GM21786 (cell line): Measurements from ENCODE around the gene KCTD2.
"Not testable (repeated sequence)": the region's sequence is repeated elsewhere in the genome, so short reads cannot be mapped to it uniquely, and the experiment has no call there.

Experiments used
- ATAC-seq: cut with Tn5 transposase; IDR thresholded peaks from one replicate; pipeline ENCODE4 v1.9.1; 2021; ENCODE audit not compliant: unreplicated experiment

The KCTD2 gene

DNA sequence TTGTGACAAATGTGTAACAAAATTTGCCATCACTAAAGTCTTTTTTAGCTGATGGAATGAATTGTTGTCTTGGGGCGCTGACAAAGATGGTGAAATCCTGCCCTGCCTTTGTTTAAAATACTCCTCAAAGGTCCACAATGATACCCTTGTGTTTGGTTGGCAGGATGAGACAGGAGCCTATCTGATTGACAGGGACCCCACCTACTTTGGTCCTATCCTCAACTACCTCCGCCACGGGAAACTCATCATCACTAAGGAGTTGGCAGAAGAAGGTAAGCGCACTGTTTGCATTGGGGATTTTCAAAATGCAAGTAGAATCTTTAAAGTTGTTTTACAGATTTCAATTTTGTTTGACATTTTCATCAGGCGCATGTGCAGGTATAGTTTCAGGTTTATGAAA lies 2.0 kb downstream of the KCTD2 start:
- ATAC-seq, result no peak

DNA sequence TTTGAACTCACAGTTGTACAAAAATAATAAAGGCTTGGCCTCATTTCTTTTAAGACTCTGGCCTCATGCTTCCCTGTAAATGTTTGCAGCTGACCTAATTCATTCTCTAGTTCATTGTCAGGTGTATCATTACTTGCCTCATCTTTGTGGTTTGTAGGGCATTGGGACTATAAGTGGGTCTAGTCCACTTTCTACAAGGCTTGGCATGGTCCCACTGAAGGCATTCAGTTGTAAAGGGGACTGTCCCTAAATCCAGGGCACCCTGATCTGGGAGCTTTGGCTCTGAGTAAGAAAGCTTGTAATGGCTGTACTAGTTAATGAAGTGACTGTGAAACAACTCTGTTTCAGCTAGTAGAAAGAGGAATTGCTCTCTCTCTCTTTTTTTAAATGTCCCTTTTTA lies 2.7 kb downstream of the KCTD2 start:
- no peak for ATAC-seq

DNA sequence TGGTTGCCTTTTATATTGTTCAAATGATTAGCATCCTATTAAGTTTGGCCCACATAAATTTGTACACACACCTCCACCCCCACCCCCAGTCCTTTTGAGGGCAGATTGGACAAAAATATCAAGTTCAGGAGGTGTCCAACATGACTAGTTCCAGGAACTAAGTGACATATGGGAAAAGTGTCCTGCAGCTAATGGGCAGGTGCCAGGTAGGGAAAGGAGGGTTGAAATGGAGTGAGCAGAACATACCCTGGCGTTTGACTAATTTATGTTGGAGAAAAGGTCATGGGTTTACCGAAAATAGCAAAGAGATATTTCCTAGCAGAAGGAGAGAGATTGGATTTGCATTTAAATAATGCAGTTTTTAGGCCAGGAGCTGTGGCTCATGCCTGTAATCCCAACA lies 4.9 kb downstream of the KCTD2 start:
- ATAC-seq, result no peak

DNA sequence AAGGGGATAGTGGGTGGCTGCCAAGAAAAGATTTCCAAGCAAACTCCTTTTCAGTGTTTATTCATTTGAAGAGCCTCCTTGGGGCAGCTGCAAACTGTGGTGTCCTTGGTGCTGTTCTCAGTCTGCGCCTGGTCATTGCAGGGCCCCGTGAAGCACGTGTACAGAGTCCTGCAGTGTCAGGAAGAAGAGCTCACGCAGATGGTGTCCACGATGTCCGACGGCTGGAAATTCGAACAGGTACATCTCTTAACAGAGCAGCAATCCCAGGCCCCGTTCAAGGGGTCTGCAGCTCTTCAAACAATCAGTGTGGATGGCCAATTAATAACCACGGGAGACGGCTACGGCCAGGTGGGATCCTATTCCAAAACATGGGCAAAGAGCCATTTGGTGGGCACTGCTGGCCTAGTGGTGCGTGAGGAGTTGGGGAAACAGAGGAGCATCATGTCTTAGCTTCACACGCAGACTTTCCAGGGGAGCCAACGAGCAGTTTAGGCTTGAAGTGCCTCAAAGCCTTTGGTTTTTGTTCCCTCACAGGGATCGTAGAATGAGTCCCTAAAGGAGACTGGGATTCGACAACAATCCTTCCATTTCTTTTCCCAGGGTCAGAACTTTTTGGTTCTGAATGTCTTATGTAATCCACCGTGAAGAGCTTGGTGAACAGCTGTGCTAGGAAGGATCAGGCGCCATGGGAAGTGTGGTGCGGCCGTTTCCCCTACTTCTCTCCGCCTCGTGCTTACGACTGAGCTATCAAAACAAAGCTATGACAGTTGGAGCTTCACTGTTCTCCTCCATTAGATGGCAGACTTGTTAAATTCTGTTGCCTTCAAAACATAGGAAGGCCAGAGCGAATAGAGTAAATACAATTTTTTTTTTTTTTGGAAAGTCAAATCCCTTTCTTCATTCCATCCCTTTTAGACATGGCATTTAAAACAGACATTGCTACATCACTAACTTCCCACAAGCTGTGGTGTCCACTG lies 12.6 kb downstream of the KCTD2 start:
- ATAC-seq, result no peak

DNA sequence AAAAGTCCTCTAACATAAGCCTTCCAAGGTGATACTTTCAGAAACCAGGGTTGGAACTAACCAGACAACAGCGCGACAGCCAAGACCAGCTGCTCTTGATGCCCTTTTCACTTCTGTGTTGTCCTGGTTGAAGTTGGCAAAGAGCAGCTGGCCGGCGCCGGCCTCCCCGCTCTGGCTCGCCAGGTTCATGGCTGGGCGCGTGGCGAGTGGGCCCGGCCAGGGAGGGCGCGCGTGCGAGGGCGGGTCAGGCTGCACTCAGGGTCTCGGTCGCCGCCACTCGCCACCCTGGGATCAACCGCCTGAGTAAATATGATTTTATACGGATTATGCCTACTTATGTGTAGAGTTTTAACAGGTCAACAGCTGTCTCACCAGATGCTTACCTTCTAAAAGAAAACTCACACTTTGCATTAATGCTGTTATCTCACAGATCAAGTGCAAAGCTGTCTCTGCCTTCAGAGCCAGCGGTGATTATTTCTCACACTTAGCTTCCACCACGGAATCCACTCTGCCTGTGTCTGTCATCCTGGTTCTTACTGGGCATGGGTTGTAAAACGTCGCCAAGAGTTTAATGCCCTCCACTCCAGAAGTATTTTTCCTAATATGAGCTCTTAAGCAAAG lies 13.5 kb downstream of the KCTD2 start:
- no peak for ATAC-seq

DNA sequence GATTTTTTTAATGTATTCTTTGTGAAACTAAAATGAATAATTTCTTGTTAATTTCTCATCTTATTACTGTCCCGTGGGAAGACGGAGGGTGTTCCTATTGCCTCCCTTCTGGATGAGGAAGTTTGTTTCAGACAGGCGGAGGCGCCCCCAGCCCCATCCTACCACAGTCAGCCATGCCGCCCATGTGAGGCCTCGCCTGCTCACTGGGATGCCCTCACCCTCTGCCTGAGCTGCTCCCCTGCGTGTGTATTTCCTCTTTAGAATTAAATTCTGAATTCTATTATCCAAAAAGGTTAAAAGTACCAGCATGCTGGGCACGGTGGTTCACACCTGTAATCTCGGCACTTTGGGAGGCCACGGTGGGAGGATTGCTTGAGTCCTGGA lies 14.0 kb downstream of the KCTD2 start:
- no peak for ATAC-seq

DNA sequence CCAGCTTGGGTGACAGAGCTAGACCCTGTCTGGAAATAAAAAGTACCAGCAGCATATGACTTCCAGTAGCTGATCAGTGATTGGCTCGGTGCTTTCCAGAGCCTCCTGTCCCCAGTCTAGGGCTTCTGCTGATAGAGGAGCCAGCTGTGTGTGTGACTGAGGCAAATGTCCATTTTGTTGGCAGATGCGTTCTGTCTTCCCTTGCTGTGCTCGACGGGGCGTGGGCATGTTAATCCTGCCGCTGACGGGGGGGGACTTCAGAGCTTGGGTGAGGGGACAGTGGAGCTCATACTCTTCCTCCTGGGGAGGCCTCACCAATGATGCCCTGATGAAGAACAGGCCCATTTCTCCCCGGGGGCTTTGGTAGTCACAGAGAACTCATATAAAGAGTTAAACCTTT lies 14.6 kb downstream of the KCTD2 start:
- ATAC-seq, result no peak

DNA sequence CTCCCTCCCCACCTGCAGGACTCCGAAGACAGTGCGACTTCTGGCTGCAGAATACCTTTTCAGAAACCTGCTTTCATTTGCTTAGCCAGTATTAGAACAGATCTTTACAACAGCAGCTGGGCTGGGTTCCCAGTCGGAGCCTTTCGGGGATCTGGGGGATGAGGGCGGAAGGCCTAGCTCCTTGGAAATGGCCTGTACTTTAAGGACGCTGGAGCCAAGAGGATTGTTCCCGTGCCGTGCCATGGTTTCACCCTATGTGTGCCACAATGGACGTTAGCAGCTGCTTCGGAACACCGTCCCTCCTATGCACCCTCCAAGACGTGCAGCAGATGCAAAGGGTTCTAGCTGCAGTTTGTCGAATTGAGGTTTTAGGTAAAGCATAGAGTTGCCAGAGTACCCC lies 16.2 kb downstream of the KCTD2 start:
- no peak for ATAC-seq

DNA sequence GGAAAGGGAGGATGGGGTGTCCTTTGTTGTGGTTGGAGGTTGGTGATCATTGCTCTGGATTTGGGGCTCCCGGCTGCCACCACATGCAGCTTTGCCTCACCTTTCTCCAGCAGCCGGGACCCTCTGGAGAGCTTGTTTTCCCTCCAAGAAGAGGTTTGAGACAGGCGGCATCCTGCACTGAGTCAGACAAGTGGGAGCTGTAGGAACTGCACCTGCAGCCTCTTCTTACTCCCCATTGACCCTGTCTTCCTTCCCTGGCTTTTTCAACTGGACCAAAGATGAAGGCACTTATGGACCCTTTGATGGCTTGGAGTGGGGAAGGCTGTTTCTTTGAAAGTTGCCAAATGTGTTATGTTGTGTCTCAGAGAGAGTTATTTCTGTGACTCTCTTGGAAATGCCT lies 16.6 kb downstream of the KCTD2 start:
- ATAC-seq, result no peak

DNA sequence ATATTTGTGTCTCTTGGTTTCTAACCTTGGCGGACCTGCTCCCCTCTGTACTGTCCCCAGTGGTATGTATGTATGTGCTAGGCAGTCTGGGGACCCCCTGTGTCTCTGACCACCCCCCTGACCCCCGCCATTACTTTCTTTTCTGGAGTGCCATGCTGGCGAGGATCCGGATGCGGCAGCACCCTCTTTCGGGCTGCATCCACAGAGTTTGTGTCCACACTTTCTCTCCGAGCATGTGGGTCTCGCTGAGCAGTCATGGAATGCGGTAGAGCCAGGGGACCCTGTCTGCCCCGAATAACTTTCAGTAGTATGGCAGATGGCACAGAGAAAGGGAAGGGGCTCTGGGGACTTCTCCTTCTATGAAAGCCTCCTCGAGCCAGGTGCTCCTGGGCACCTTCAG lies 17.0 kb downstream of the KCTD2 start:
- ATAC-seq, result no peak

DNA sequence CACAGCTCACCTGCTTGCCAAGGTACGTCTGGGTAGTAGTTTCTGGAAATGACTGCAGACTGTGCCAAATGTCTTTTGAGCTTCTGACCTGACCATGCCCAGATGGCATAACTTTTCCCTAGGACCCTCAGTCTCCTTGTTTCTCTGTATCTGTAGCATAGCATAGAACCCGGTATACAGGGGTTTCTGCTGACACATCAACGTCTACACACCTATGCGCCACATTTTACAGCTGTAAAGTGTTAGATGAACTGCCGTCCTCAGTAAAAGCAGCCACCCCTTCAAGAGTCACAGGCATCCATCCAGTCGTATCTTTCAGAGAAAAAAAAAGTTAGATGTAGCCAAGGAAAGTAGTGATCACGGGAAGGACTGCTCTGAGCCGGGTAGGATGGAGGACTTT lies 17.4 kb downstream of the KCTD2 start:
- ATAC-seq, result no peak

DNA sequence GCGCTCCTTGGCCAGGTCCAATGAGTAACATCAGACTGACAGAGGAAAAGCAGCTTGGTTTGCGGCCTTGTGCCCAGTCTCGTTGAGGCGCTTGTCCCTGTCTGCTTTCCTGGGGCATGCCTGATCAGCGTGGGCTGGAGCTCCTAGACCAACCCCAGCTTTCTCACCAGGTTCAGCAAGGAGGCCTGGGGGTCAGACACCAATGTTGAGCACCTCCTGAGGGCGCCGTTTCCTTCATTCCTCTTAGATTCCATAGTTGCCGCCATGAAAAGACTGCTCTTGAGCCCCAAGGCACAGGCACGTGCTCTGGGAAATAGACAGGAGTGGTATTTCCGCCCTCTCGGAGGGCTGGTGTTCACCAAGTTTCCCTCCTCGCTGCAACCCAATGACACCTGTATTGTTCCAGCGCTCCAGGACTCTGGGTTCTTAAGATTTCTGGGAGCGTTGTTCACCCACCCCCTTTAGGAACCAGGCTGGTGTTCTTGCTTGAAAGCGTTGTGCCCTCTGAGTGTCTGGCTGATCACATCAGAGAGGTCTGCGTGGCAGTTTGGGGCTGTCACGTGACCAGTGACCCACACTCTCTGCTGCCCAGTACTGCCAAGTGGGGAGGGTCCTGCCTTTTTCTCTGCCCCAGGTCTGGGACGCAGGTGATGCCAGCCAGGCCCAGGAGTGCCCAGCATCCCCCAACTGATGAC lies 18.0 kb downstream of the KCTD2 start:
- no peak for ATAC-seq

DNA sequence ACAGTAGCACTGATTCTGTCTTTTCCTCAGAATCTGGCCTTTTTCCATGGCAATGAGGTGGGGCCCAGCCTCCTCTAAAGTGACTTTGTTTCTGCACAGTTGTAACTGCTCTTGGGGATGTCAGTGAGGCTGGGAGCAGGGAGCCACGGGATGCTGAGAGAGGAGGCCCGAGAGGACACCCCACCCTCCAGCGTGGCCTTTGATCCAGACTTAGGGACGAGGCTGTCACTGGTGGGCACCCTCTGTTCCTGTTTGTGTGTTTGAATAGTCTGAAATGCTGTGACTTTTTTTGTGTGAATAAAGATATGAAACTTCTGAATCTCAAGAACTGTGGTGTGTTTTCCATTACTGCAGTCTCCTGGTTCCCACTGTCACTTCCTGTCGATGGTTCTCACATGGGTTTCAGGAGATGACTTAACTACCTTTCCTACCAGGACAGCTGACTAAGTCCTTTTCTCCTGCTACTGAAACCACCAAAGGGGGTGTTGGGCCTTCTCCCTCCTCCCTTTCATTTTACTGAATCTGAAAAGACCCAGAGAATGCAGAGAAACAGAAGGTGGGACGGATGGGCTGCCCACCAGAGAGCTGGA lies 18.6 kb downstream of the KCTD2 start:
- ATAC-seq, result no peak

DNA sequence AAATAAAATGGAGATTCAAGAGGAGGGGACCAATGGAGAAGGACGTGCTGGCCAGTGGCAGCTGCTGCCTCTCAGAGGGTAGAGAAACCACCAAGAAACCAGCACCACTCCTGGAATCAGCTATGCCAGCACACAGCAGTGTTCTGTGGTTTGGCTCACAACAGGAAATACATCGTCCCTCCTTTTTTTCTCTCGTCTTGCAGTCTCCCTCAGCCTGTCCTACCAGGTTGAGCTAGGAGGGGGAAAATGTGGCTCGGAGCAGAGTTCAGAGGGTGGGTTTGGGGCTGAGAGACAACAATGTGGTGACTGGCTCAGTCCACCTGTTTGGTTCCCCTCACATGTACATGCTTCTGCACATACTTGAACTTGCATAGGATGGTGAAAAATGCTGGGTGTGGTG lies 20.8 kb downstream of the KCTD2 start:
- ATAC-seq, result no peak

DNA sequence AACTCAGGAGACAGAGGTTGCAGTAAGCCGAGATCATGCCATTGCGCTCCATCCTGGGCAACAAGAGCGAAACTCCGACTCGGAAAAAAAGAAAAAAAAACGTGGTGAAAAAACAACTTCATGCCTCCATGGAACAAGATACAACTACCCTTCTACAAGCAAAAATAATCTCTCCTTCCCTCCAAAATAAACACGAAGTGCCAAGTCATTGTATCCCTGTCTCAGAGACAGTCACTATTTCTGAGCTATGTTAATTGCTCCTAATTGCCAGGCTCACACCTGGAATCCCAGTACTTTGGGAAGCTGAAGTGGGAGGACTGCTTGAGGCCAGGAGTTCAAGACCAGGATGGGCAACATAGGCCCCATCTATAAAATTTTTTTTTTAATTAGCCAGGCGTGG lies 21.7 kb downstream of the KCTD2 start:
- ATAC-seq, result no peak

DNA sequence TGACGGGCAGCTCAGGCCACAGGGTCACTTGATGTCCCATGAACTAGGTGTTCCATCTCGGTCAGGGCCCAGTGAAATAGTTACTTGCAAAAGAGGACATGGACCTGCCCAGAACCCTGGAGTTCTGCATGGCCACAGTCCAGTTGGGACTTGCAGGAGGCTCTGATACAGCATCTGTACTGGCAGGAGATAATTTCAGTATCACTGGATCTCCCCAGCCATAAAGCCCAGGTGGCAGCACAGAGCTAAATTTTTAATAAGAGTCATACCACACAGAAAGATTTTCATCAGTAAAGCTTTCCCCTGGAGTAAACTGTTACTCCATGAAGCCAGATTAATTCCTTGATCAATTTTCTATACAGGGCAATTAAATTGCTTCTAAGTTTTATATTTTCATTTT lies 22.8 kb downstream of the KCTD2 start:
- ATAC-seq, result no peak

DNA sequence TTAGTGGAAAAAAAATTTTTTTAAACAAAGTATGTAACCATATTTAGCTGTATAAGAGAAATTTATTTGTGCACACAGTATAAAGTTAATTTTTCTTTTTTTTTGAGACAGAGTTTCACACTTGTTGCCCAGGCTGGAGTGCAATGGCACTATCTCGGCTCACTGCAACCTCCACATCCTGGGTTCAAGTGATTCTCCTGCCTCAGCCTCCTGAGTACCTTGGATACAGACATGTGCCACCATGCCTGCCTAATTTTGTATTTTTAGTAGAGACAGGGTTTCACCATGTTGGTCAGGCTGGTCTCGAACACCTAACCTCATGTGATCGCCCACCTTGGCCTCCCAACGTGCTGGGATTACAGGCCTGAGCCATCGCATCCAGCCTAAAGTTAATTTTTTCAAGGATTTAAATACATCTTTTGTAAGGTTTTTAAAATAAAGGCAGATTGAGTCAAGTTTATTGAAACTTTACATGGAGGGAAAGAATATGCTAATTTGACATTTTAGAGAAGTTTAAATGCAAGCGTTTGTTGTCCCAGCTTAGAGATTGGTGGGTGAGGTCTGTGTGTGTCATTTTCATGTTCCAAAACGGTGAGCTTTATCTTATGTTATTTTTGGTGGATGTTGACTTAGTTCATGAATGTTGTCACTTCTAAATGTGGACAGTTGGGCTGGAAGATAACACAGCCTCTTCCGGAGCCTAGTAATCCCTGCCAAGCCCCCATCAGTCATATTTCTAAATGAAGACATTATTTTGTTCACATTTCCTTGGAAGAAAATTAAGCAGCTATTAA lies 24.6 kb downstream of the KCTD2 start:
- not testable (repeated sequence) for ATAC-seq

DNA sequence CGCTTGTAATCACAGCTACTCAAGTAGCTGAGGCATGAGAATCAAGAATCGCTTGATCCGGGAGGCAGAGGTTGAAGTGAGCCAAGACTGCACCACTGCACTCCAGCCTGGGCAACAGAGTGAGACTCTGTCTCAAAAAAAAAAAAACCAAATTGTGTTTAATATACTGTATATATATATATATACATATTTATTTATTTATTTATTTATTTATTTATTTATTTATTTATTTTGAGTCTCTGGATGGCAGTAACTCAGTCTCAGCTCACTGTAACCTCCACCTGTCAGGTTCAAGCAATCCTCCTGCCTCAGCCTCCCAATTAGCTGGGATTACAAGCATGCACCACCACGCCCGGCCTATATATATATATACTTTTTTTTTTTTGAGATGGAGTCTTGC lies 25.9 kb downstream of the KCTD2 start:
- not testable (repeated sequence) for ATAC-seq

DNA sequence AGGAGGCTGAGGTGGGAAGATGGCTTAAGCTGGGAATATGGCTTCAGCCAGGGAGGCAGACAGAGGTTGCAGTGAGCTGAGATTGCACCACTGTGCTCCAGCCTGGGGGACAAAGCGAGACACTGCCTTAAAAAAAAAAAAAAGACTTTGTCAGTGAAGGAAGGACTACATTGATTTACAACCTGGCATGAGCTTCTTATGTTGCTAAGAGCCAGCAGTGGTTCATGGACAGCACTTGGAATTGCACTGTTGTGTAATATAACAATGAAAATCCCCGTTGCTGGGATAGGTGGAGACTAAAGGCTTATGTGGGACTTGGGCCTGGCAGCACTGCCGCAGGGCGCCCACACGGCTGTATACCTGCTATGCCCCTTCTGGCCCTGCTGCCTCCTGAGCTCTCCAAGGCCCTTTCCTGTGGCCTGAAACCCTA lies 26.6 kb downstream of the KCTD2 start:
- ATAC-seq, result no peak

DNA sequence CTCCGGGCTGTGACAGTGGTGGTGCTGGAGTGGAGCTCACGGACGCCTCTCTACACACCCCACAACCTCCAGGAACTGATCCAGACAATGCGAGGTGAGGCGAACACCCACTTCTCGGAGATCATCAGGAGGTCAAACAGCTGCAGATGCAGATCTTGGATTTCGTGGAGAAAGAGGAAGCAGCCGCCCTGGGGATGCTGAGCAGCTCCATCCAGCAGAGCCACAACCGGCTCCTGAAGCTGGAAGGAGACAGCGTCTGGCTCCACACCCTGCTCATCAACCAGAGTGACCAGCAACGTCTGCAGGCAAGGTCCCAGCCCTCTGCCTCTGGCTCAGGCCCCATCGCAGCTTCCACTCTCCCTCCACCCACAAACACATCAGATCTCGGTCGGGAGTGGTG lies 27.5 kb downstream of the KCTD2 start:
- ATAC-seq, result no peak
